T-helper 17 cell (primary cell): Measurements from ENCODE around the gene IL15RA. TPM values are rescaled to one million over a fixed set of nuclear protein-coding genes. Genes with fewer than 3 reads are reported as not detected.

ENCODE experiments used
- ATAC-seq: fragments of 150-1000 bp; cut with Tn5 transposase; 2 replicates; pipeline ENCODE4 v1.10.0; 2021; ENCODE audit warnings: mild to moderate bottlenecking, moderate library complexity
- DNase-seq, 3 donors: peaks; one replicate each; pipeline versions ENCODE4 v3.0.0 to v3.0.0-alpha.2; 2020 to 2021
- H3K9me3 ChIP-seq: one replicate; pipeline ENCODE4 v1.7.0; 2013; ENCODE audit warnings: low read length, mild to moderate bottlenecking; ENCODE audit not compliant: control insufficient read depth, poor library complexity, severe bottlenecking
- H3K27ac Mint-ChIP-seq: one replicate; pipeline ENCODE4 v1.8.0; 2022; ENCODE audit warnings: mild to moderate bottlenecking, moderate library complexity, mixed read lengths
- H3K27me3 Mint-ChIP-seq: one replicate; pipeline ENCODE4 v1.8.0; 2022; ENCODE audit warnings: mixed read lengths
- H3K36me3 Mint-ChIP-seq: one replicate; pipeline ENCODE4 v1.8.0; 2022; ENCODE audit warnings: low read depth, mixed read lengths
- H3K4me1 Mint-ChIP-seq: one replicate; pipeline ENCODE4 v1.8.0; 2022; ENCODE audit warnings: mild to moderate bottlenecking, mixed read lengths
- H3K4me3 Mint-ChIP-seq: one replicate; pipeline ENCODE4 v1.8.0; 2022; ENCODE audit warnings: mild to moderate bottlenecking, moderate library complexity, mixed read lengths
- total RNA-seq, 4 donors: library from RNA in 2 of 4; stranded (reverse) in 2 of 4; gene quantifications; one replicate each; pipeline ENCODE4 v1.2.3 and lab custom pipeline; 2022 to 2026

IL15RA gene, protein sequence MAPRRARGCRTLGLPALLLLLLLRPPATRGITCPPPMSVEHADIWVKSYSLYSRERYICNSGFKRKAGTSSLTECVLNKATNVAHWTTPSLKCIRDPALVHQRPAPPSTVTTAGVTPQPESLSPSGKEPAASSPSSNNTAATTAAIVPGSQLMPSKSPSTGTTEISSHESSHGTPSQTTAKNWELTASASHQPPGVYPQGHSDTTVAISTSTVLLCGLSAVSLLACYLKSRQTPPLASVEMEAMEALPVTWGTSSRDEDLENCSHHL
- total RNA-seq: 10 to 100 TPM; 12.6 to 13.0 TPM
- 8.8 to 18.5 reads per million in 2 donors for total RNA-seq (lab: John Stamatoyannopoulos, UW)

DNA sequence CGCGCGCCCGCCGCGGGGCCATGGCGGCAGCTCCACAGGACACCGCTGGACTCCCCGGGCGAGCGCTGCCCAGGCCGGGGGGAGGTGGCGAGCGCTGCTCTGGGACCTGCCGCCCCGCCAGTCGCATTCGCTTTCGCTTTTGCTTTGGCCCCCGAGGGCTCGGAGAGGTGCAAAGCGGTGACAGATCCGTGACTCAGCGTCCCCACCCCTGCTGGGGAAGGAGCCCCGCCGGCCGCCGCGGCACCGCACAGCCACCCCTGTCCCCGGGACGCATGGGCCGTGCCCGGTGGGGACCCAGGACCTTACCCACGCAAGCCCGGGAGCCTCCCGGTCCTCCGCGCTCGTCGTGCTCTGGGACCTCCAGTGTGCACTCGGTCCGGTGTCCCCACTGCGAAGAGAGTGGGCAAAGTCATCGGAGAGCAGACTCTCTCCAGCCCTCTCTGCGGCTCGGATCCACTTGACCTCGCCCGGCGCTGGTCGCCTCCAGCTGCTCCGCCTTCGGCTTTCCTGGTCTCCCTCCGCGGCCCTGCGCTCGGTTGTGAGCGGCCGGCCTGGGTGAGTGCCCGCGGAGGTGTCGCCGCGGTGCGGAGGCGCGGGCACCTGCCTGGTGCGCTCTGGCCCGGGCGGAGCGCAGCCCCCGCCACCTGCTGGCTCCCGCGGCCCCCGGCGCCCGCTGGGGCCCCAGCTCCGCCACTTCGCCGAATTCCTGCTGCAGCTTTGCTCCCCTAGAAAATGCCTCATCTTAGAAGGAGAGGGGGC is at the start of gene IL15RA:
IL15RA (minus strand) TSS at position 73 of the 759 bp plus-strand sequence; CDS start at position 22, 51 bp downstream.
- no peaks in the 10 kb centered on the region for H3K36me3 Mint-ChIP-seq
- DNase-seq (peak; percentile 63 to 73 (median 71)), ATAC-seq (peak; percentile 77)
- H3K27ac Mint-ChIP-seq: peak within 1 kb of the TSS; percentile 93
- no peaks in the 10 kb centered on the region for H3K27me3 Mint-ChIP-seq
- peak within 1 kb of the TSS; percentile 95 for H3K4me3 Mint-ChIP-seq
- peaks cover 17% of the 10 kb centered on the region for H3K4me1 Mint-ChIP-seq
- H3K9me3 ChIP-seq: no peaks in the 10 kb centered on the region

DNA sequence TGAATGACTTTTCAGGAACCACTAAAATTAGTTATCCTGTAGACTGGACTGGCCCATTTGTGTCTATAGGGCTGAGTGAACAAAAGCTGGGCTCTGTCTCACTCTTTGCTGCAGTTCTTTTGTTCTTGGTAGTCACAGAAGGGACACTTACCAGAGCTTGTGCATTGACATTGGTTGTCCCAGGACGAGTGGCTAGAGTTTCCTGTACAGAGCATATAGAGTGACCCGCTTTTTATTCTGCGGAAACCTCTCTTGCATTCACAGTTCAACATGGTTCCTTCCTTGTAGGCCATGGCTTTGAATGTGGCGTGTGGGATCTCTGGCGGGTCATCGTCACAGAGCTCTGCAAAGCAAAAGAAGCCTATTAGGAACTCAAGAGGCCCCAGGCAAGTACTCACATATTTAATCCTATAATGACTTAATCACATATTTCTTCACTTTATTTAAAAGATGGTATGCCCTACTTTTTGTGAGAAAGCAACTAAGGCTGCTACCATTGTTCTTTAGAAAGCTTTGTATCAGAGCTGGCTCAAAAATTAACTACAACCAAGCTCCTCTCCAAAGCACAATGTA is 48.4 kb upstream of the IL15RA start:
- no peak overlapping the region for H3K4me3 Mint-ChIP-seq
- ATAC-seq: no peak
- H3K4me1 Mint-ChIP-seq: peaks cover 26% of the 10 kb centered on the region
- no peaks in the 10 kb centered on the region for H3K27me3 Mint-ChIP-seq
- H3K9me3 ChIP-seq: no peaks in the 10 kb centered on the region
- H3K36me3 Mint-ChIP-seq: peaks cover 6% of the 10 kb centered on the region
- DNase-seq: no peak
- no peak overlapping the region for H3K27ac Mint-ChIP-seq

DNA sequence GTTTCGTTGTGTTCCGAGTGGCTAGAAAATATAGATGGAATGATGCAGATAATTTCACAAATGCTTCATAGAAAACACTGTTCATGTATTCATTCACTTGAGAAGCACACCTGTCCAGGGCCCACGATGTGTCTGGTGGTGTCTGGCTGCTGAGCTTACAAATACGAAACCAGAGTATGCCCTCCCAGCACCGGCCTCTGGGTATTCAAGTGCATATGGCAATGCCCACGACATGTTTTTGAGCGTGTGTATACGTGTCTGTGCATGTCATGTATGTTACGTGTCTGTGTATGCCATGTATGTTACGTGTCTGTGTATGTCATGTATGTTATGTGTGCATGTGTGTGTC is 47.0 kb upstream of the IL15RA start:
- Mint-ChIP-seq H3K27me3 (no peaks in the 10 kb centered on the region), H3K36me3 (peaks cover 6% of the 10 kb centered on the region), H3K4me1 (peaks cover 22% of the 10 kb centered on the region), H3K4me3 (no peak overlapping the region), H3K27ac (no peak overlapping the region)
- H3K9me3 ChIP-seq: no peaks in the 10 kb centered on the region
- DNase-seq (no peak), ATAC-seq (no peak)

DNA sequence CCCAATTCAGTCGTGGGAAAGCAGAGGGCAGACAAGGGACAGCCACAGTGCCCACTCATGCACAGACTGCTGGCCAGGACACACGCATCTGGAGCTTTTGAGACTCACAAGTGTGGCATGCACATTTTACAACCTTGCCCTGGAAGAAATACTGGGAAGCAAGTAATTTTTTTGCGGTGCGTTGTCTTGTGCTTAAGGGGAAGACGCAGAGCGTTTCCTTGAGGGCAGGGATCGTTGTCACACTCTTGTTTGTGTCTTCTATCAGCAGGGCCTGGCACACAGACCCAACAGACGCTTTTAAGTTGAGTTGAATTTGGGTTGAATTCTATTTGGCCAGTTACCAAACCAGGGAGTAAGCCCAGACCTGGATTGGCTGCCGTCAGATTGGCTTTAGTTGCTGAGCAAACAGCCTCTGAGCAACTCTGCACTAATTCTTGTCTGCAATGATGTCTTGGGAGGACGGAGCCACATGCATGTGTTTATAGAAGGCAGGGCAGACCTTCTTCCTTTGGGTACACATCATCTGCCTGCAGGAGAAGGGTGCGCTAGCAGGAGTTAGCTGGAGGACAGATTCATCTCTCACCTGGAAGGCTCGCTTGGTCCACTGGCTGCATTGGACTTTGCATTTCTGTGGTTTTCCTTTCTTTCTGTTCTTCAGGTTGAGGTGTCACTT is 46.5 kb upstream of the IL15RA start:
- Mint-ChIP-seq H3K4me3 (no peak overlapping the region), H3K27ac (no peak overlapping the region), H3K27me3 (no peaks in the 10 kb centered on the region), H3K4me1 (peaks cover 28% of the 10 kb centered on the region), H3K36me3 (peaks cover 9% of the 10 kb centered on the region)
- H3K9me3 ChIP-seq: no peaks in the 10 kb centered on the region
- ATAC-seq (no peak), DNase-seq (no peak)

DNA sequence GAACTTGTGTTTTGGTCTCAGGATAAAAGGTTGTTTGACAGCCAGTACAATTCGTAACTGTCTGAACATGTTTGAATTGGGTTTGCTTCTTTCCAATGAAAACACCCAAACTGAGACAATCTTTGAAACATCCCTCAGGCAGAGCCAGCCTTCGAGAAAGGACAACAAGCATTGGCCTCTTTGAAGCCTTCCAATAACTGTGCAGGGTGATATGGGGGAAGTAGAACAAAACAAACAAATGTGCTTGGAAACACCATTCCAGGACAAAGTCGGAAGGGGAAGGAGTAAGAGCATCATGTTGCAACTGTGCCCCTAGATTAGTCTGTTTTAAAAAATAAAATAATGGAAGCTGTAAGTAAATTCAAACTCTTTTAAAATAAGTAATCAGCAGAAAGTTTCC is 45.3 kb upstream of the IL15RA start:
- H3K4me3 Mint-ChIP-seq: peak overlapping the region; percentile 19
- ATAC-seq (no peak), DNase-seq (no peak)
- H3K36me3 Mint-ChIP-seq: peaks cover 11% of the 10 kb centered on the region
- H3K4me1 Mint-ChIP-seq: peaks cover 20% of the 10 kb centered on the region
- H3K27me3 Mint-ChIP-seq: no peaks in the 10 kb centered on the region
- no peaks in the 10 kb centered on the region for H3K9me3 ChIP-seq
- H3K27ac Mint-ChIP-seq: no peak overlapping the region

DNA sequence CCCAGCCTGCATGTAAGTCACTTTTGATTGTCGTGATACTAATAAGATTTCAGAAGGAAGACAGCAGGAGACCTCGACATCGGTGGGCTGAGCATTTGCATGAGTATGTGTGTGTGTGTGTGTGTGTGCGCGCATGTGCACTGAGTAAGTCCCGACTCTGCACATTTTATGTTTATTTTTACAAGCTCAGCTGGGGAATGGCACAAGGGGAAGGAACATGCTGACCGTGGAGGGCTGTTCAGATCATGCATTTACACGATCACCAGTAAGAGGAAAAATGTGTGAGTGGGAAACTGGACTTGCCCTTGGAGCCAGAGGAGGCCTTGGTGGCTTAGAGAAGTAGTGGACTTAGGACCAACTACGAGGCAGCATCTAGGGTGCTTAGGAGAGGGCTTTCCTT is 43.5 kb upstream of the IL15RA start:
- Mint-ChIP-seq H3K27ac (peak overlapping the region; percentile 43), H3K4me1 (peaks cover 16% of the 10 kb centered on the region), H3K4me3 (no peak overlapping the region), H3K27me3 (no peaks in the 10 kb centered on the region), H3K36me3 (peaks cover 8% of the 10 kb centered on the region)
- no peak for DNase-seq
- no peaks in the 10 kb centered on the region for H3K9me3 ChIP-seq
- no peak for ATAC-seq

DNA sequence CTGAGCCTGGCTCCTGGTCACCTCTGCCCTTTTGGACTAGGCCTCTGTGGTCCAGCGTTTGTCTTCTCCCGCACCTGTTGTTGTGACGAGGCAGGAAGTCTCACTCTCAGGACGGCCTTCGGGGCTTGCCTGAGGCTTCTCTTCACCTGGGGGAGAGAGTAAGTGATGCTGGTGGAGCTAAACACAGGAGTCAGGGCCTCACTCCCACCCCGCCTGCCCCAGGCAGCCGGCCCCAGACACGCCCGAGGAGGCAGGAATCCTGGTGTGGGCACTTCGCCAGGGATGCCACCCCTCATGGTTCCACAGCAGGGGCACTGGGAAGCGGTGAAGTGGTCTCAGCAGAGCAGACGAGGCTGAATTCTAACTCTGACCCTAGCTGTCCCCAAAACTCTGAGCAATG is 42.5 kb upstream of the IL15RA start:
- Mint-ChIP-seq H3K4me1 (peaks cover 22% of the 10 kb centered on the region), H3K4me3 (no peak overlapping the region), H3K27ac (no peak overlapping the region), H3K27me3 (no peaks in the 10 kb centered on the region), H3K36me3 (peaks cover 10% of the 10 kb centered on the region)
- no peaks in the 10 kb centered on the region for H3K9me3 ChIP-seq
- ATAC-seq (no peak), DNase-seq (no peak)

DNA sequence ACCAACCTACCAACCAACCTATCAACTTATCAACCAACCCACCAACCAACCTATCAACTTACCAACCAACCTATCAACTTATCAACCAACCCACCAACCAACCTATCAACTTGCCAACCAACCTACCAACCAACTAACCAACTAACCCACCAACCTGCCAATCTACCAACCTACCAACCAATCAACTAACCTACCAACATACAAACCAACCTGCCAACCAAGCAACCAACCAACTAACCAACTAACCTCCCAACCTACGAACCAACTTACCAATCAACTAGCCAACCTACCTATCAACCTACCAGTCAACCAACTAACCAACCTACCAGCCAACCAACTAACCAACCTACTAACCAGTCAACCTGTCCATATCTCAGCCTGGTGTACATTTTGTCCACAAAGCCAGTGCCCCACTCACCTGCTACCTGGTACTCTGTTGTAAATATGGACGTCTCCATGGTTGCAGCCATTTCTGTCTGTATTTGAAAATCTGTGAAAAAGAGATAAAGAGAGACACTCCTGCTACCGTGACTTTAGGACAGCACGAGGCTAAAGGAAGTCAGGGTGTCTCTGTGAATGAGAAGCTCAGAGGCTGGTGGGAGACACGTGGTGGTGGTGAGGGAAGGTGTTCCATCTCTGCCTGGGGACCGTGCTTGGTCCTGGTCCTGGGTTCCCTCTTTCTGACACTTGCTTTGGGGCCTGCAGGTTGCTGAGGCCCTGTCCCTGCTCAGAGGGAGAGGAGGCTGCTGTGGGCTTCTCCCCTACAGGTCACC is 41.9 kb upstream of the IL15RA start:
- Mint-ChIP-seq H3K27ac (no peak overlapping the region), H3K4me1 (peaks cover 28% of the 10 kb centered on the region), H3K4me3 (no peak overlapping the region), H3K27me3 (no peaks in the 10 kb centered on the region), H3K36me3 (peaks cover 10% of the 10 kb centered on the region)
- no peak for DNase-seq
- no peak for ATAC-seq
- H3K9me3 ChIP-seq: no peaks in the 10 kb centered on the region

DNA sequence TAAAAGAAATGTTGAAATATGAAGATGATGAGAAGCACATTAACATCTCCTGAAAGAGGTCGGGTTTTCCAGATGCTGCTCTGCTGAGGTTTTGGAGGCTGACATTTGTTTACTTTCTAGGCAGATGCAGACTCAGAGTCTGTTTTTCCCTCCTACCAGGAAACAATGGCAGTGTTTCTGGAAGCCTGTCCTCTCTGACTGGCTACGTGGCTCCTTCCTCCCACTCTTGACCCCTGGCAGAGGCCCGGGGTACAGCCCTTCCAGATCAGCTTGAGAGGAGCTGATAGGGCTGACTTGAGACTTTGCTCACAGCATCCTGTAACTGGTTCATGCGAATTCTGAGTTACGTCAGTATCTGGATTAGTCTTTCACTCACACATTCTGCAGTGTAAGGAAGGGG is 41.1 kb upstream of the IL15RA start:
- no peak overlapping the region for H3K4me3 Mint-ChIP-seq
- peak overlapping the region; percentile 96 for H3K27ac Mint-ChIP-seq
- no peaks in the 10 kb centered on the region for H3K9me3 ChIP-seq
- peaks cover 32% of the 10 kb centered on the region for H3K4me1 Mint-ChIP-seq
- no peak for ATAC-seq
- no peak for DNase-seq
- H3K27me3 Mint-ChIP-seq: no peaks in the 10 kb centered on the region
- peaks cover 10% of the 10 kb centered on the region for H3K36me3 Mint-ChIP-seq

DNA sequence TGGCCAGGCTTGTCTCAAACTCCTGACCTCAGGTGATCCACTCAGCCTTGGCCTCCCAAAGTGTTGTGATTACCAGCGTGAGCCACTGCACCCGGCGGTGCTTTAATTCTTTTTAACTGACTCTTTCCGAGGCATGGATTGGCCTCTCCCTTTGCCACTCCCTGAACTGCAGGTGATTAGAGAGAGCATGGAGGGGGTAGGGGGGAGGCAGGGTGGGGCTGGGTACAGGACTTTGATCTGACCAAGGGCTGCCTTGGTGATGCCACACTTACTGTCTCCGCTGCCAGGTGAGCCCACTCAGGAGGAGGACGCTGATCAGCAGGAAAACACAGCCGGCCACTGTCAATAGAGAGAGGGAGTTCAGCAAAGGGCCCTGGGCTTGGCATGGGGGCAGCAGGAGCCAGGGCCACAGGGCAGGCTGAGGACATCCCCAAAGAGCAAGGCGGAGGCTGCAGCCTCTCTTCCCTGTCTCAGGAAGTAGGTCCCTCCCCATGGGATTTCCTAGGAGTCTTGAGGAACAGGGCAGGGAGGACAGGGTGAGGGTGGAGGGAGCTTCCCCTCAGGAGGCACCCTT is 40.5 kb upstream of the IL15RA start:
- Mint-ChIP-seq H3K4me1 (peaks cover 32% of the 10 kb centered on the region), H3K36me3 (peaks cover 10% of the 10 kb centered on the region), H3K27ac (peak overlapping the region; percentile 96), H3K4me3 (no peak overlapping the region), H3K27me3 (no peaks in the 10 kb centered on the region)
- ATAC-seq (no peak), DNase-seq (no peak)
- H3K9me3 ChIP-seq: no peaks in the 10 kb centered on the region

DNA sequence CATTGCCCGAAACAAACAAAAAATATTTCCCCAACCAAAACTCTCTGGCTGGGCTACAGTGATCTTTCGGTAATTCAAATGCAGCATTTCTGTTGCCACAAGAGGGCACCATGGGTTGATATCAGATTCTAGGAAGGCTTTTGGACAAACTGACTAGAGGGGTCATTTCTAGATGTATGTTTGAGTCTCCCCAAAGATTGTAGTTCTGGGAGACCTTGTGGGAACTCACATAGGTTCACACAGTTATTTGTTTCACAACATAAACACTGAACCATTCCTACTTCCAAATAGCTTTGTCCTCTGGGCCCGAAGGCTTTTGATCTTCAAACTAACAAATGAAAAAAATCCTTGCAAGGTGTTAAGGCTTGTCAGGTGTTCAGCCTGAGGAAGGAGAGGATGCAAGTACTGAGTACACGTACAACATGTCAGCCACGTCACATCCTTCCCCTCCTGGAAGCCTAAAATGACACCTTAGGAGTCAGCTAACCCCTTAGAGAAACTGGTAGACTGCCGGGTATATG is 37.0 kb upstream of the IL15RA start:
- Mint-ChIP-seq H3K27ac (peak overlapping the region; percentile 96), H3K36me3 (peaks cover 12% of the 10 kb centered on the region), H3K27me3 (no peaks in the 10 kb centered on the region), H3K4me1 (peaks cover 25% of the 10 kb centered on the region), H3K4me3 (no peak overlapping the region)
- H3K9me3 ChIP-seq: no peaks in the 10 kb centered on the region
- peak in 2 of 3 donors; percentile 38 to 58 for DNase-seq
- peak; percentile 97 for ATAC-seq

DNA sequence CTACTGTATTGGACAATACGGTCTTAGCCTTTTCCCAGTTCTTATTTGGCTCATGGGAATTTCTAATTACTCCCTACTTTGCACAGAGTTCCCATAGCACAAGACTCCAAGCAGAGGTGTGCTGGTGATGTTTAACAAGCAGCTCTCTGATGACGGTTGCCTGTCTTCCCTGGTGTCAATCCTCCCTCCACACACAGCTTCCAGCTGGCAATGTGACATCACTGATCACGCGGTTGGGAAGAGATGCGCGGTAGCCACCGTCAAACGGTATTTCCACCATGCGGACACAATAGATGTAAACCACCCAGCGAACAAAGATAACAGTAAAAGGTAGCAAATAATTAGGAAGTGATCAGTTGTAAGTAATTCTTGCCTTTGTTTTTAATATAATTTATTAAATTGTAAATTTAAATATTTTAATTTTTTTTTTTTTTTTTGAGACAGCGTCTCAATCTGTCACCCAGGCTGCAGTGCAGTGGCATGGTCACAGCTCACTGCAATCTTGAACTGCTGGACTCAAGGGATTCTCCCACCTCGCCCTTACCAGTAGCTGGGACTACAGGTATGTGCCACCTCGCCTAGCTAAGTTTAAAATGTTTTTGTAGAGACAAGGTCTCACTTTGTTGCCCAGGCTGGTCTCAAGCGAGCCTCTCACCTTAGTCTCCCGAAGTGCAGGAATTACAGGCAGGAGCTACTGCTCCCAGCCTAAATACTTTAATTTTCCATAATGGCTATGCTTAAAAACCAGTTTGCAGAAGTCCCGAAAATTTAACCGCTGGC is 36.3 kb upstream of the IL15RA start:
- ATAC-seq (no peak), DNase-seq (no peak)
- Mint-ChIP-seq H3K4me3 (no peak overlapping the region), H3K36me3 (peaks cover 7% of the 10 kb centered on the region), H3K4me1 (peaks cover 20% of the 10 kb centered on the region), H3K27me3 (no peaks in the 10 kb centered on the region), H3K27ac (peak overlapping the region; percentile 96)
- no peaks in the 10 kb centered on the region for H3K9me3 ChIP-seq
